Activated naive CD4-positive, alpha-beta T cell treated with anti-CD3 and anti-CD28 coated beads for 36 hours (primary cell): ENCODE data around the gene MARK3. TPM values are rescaled to one million over a fixed set of nuclear protein-coding genes. Genes with fewer than 3 reads are reported as not detected.
A peak's percentile ranks its signal among the peaks of the same experiment; 100 is the strongest.

Experiments used
- CTCF ChIA-PET: fragments of 350-600 bp; sonication (Branson Sonifier 250); formaldehyde crosslinking; loops from one replicate; lab custom pipeline; 2021; ENCODE audit warnings: antibody characterized with exemption; lab: Charles Lee
- DNase-seq: peaks from one replicate; pipeline ENCODE4 v3.0.0-alpha.2; 2020
- H3K27ac Mint-ChIP-seq: one replicate; pipeline ENCODE4 v1.8.0; 2021; ENCODE audit warnings: mild to moderate bottlenecking, mixed read lengths
- H3K27me3 Mint-ChIP-seq: one replicate; pipeline ENCODE4 v1.8.0; 2021; ENCODE audit warnings: low read depth, mixed read lengths
- H3K36me3 Mint-ChIP-seq: one replicate; pipeline ENCODE4 v1.8.0; 2021; ENCODE audit warnings: low read depth, mixed read lengths
- H3K4me1 Mint-ChIP-seq: one replicate; pipeline ENCODE4 v1.8.0; 2021; ENCODE audit warnings: low read depth, mixed read lengths
- H3K4me3 Mint-ChIP-seq: one replicate; pipeline ENCODE4 v1.8.0; 2021; ENCODE audit warnings: mild to moderate bottlenecking, moderate library complexity, mixed read lengths
- H3K9me3 Mint-ChIP-seq: one replicate; pipeline ENCODE4 v1.8.0; 2021; ENCODE audit warnings: mixed read lengths
- intact Hi-C: fragments of 100-400 bp; cut with micrococcal nuclease; formaldehyde crosslinking; loops from one replicate; pipeline ENCODE4 v1.15.1; 2023
- total RNA-seq, 2 experiments: library from RNA; stranded (reverse); gene quantifications; one replicate each; pipeline ENCODE4 v1.2.3, GENCODE V29; 2021

The MARK3 gene
- total RNA-seq, 2 experiments from 2014 or later = 62.2 to 64.7 TPM

- CTCF ChIA-PET = no interaction called here
- no peaks in the 10 kb centered on the region for H3K27me3 Mint-ChIP-seq
- H3K36me3 Mint-ChIP-seq = peaks cover 26% of the 10 kb centered on the region
- intact Hi-C loops = no loop called here
- DNase-seq = no peak
- peaks cover 17% of the 10 kb centered on the region for H3K4me1 Mint-ChIP-seq
- H3K4me3 Mint-ChIP-seq = no peak overlapping the region
- no peaks in the 10 kb centered on the region for H3K9me3 Mint-ChIP-seq
- H3K27ac Mint-ChIP-seq = peak overlapping the region; percentile 48
Observed at GRCh38 chr14:103480595-103480994, 95.4 kb downstream of the MARK3 start.

DNA sequence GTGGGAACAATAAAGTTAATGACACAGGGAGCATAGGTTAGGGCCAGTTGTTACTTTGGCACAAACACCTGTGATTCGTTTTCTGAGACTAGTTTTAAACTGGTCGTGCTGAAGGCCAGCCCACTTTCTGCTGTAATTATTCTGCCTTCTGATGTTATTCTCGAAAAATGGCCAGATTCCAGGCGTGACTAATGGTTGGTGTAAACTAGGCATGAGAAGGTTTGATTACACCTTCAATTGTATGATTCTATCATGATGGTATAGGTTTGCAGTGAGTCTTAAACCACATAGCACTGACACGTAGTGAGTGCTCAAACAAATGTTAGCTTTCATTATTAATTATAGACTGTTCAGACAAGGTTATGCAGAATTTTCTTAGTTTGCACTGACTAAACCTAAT, 98.4 kb downstream of the MARK3 start:
- Mint-ChIP-seq H3K36me3 (peaks cover 11% of the 10 kb centered on the region), H3K4me3 (no peak overlapping the region), H3K4me1 (peaks cover 17% of the 10 kb centered on the region), H3K27me3 (no peaks in the 10 kb centered on the region), H3K27ac (no peak overlapping the region), H3K9me3 (no peaks in the 10 kb centered on the region)
- intact Hi-C loops = no loop called here
- no peak for DNase-seq
- CTCF ChIA-PET = interaction anchor here (0.8 kb wide), 1 partner anchor 93 kb away, joined by 3 read pairs; no protein-coding TSS in a partner anchor

- H3K4me3 Mint-ChIP-seq = no peak overlapping the region
- CTCF ChIA-PET = no interaction called here
- no peak for DNase-seq
- intact Hi-C loops = no loop called here
- peaks cover 10% of the 10 kb centered on the region for H3K4me1 Mint-ChIP-seq
- peaks cover 11% of the 10 kb centered on the region for H3K36me3 Mint-ChIP-seq
- no peaks in the 10 kb centered on the region for H3K9me3 Mint-ChIP-seq
- no peaks in the 10 kb centered on the region for H3K27me3 Mint-ChIP-seq
- no peak overlapping the region for H3K27ac Mint-ChIP-seq
Observed at GRCh38 chr14:103485504-103485903, 100.3 kb downstream of the MARK3 start.

DNA sequence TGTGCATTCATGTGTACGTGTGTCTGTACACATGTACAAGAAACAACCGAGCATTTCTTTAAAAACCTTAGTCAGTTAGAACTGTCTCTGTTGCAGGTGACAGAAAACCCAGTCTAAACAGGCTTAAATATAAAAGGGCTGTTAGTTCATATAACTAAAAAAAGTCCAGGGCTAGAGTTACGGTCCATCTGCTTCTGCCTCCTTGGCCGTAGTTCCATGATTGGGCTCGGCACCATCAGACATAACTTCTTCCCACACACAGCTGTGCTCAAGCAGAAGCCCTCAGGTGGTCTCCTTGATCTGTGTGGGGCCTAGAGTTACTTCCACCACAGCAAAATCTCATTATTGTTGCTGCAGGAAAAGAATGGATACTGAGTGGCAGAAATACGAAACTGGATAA, 102.9 kb downstream of the MARK3 start:
- Mint-ChIP-seq H3K4me1 (no peaks in the 10 kb centered on the region), H3K4me3 (no peak overlapping the region), H3K36me3 (peaks cover 10% of the 10 kb centered on the region), H3K27me3 (no peaks in the 10 kb centered on the region), H3K9me3 (no peaks in the 10 kb centered on the region), H3K27ac (no peak overlapping the region)
- intact Hi-C loops = no loop called here
- DNase-seq = no peak
- CTCF ChIA-PET = no interaction called here

GRCh38 chr14:103488960-103489359, 103.7 kb downstream of the MARK3 start:
- Mint-ChIP-seq H3K27ac (no peak overlapping the region), H3K4me3 (no peak overlapping the region), H3K27me3 (no peaks in the 10 kb centered on the region), H3K4me1 (no peaks in the 10 kb centered on the region), H3K9me3 (no peaks in the 10 kb centered on the region), H3K36me3 (peaks cover 10% of the 10 kb centered on the region)
- intact Hi-C loops = no loop called here
- CTCF ChIA-PET = no interaction called here
- no peak for DNase-seq

DNA sequence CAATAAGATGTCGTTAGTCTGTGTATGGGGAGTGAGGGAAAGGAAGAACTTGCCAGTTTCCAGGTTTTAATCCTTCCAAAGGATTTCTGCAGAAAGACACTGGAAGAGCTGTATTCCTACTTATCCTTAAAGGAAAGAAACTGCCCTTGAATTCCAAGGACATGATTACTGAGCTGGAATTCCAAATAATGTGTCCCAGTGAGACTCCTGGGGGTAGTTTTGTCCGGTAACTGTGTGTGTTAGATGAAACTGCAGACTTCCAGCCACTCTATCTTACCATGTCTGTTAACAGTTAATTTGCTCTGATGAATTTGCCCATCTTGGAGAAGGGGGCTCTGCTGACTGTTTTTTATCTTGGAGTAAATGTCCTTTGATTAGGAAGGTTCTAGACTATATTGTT, 104.4 kb downstream of the MARK3 start:
- intact Hi-C loops = no loop called here
- no peaks in the 10 kb centered on the region for H3K27me3 Mint-ChIP-seq
- H3K9me3 Mint-ChIP-seq = no peaks in the 10 kb centered on the region
- no peak overlapping the region for H3K27ac Mint-ChIP-seq
- DNase-seq = no peak
- CTCF ChIA-PET = no interaction called here
- no peak overlapping the region for H3K4me3 Mint-ChIP-seq
- peaks cover 10% of the 10 kb centered on the region for H3K36me3 Mint-ChIP-seq
- no peaks in the 10 kb centered on the region for H3K4me1 Mint-ChIP-seq

- intact Hi-C loops = no loop called here
- H3K9me3 Mint-ChIP-seq = no peaks in the 10 kb centered on the region
- no peak overlapping the region for H3K27ac Mint-ChIP-seq
- H3K4me1 Mint-ChIP-seq = no peaks in the 10 kb centered on the region
- no peaks in the 10 kb centered on the region for H3K27me3 Mint-ChIP-seq
- CTCF ChIA-PET = no interaction called here
- peaks cover 14% of the 10 kb centered on the region for H3K36me3 Mint-ChIP-seq
- no peak overlapping the region for H3K4me3 Mint-ChIP-seq
- no peak for DNase-seq
Observed at GRCh38 chr14:103491691-103492090, 106.5 kb downstream of the MARK3 start.

DNA sequence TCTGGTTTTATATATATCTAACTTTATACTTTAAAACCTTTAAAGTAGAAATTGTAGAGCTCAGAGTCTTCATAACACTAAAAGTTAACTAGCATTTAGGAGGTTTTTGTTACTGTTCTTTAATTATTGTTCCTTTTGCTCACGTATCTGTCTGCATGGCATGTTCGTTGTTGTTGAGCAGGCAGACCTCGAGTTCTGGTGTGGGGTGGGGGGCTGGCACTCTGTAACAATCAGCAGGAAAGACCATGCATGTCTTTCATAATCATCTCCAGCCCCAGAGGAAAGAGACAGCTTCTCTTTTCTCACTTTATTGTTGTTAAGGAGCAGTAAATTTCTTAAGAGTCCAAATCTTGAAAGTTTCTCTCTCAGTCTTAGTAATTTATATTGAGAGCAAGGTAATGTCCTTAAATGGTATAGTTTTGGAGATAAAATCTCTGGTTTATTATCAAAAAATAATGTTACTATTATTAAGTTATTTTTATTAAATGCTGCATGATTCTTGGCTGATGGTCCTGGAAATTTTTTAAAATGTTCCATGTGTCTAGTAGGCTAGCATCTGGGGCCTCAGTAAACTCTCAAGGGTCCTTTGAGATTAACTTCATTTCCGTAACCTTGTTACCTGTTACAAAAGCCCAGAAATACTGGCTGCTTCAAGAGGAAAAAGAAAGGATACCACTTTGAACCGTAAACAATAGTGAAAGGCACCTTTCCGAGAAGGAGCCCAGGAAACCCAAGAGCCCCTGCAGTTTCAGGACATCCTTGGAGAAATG, 107.1 kb downstream of the MARK3 start:
- no peak for DNase-seq
- no peak overlapping the region for H3K4me3 Mint-ChIP-seq
- peaks cover 14% of the 10 kb centered on the region for H3K36me3 Mint-ChIP-seq
- H3K4me1 Mint-ChIP-seq = no peaks in the 10 kb centered on the region
- no peak overlapping the region for H3K27ac Mint-ChIP-seq
- CTCF ChIA-PET = no interaction called here
- intact Hi-C loops = no loop called here
- no peaks in the 10 kb centered on the region for H3K27me3 Mint-ChIP-seq
- no peaks in the 10 kb centered on the region for H3K9me3 Mint-ChIP-seq

DNA sequence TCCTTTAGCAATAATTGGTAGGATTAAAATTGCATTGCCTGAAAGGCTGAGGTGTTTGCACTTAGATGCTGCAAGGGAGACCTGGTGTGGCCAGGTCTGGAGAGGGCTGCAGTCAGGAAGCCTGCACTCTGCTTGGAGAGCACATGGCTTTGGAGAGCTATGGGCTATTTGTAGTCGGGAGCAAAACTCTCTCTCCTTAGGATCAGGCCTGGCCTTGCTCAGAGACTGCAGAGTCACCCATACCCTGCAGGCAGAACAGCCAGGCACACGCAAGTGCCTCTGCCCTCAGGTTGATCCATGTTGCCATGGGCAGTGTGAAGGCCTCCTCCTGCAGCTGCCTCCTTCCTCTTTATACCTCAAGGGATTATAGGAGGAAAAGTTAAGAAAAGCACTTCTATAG, 110.6 kb downstream of the MARK3 start:
- Mint-ChIP-seq H3K4me1 (peaks cover 7% of the 10 kb centered on the region), H3K9me3 (no peaks in the 10 kb centered on the region), H3K4me3 (no peak overlapping the region), H3K27ac (no peak overlapping the region), H3K36me3 (peaks cover 20% of the 10 kb centered on the region), H3K27me3 (no peaks in the 10 kb centered on the region)
- DNase-seq = no peak
- CTCF ChIA-PET = interaction anchor here (1.5 kb wide), 1 partner anchor 23 kb away, joined by 4 read pairs; no protein-coding TSS in a partner anchor
- intact Hi-C loops = no loop called here

GRCh38 chr14:103496776-103497175, 111.6 kb downstream of the MARK3 start:
- intact Hi-C loops = no loop called here
- CTCF ChIA-PET = interaction anchor here (0.6 to 1.5 kb wide), 2 partner anchors 22 to 168 kb away, joined by 3 to 4 read pairs; no protein-coding TSS in a partner anchor
- Mint-ChIP-seq H3K36me3 (peaks cover 22% of the 10 kb centered on the region), H3K4me1 (peaks cover 7% of the 10 kb centered on the region), H3K27ac (no peak overlapping the region), H3K4me3 (no peak overlapping the region), H3K27me3 (no peaks in the 10 kb centered on the region), H3K9me3 (no peaks in the 10 kb centered on the region)
- DNase-seq = no peak

GRCh38 chr14:103499709-103500108, 114.5 kb downstream of the MARK3 start:
- Mint-ChIP-seq H3K4me1 (peaks cover 7% of the 10 kb centered on the region), H3K4me3 (no peak overlapping the region), H3K36me3 (peaks cover 34% of the 10 kb centered on the region), H3K27ac (peak overlapping the region; percentile 60), H3K9me3 (no peaks in the 10 kb centered on the region), H3K27me3 (no peaks in the 10 kb centered on the region)
- CTCF ChIA-PET = interaction anchor here (0.8 to 1.6 kb wide), 8 partner anchors 10 to 178 kb away, joined by 3 to 6 read pairs (median 3); no protein-coding TSS in a partner anchor
- no peak for DNase-seq
- intact Hi-C loops = loop anchor here (5.0 kb wide), 1 partner anchor 48 kb away; no protein-coding TSS in a partner anchor

DNA sequence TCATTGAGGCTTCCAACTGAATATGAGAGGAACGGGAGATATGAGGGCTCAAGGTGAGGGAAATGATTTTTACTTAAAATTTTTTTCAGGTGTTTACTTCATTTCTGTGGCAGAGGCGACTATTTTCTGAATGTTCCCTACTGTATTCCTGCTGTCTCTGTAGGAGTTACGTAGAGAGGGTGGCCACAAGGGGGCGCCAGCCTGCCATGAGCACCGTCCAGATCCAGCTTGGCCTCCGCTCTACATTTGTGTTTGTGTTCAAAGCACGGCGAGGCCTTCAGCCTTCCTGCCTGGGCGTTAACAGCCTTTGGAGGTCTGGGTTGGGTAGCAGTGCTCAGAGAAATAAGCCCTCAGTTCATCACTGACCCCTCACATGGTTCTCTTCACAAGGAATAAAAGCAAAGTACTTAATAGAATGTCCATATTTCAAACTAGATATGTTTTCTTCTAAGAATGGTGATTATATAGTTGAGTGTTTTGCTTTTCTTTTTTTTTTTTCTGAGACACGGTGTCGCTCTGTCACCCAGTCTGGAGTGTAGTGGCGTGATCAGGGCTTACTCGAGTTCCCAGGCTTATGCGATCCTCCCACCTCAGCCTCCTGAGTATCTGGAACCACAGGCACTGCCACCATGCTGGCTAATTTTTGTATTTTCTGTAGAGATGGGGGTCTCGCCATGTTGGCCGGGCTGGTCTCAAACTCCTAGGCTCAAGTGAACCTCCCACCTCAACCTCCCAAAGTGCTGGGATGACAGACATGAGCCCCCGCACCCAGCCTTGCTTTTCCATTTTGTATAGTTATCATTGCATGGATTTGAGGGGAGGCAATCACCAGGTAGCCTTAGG, 115.2 kb downstream of the MARK3 start:
- DNase-seq = peak; percentile 86
- Mint-ChIP-seq H3K27ac (peak overlapping the region; percentile 60), H3K9me3 (no peaks in the 10 kb centered on the region), H3K4me1 (peaks cover 7% of the 10 kb centered on the region), H3K4me3 (no peak overlapping the region), H3K36me3 (peaks cover 40% of the 10 kb centered on the region), H3K27me3 (no peaks in the 10 kb centered on the region)
- intact Hi-C loops = loop anchor here (5.0 kb wide), 1 partner anchor 47 kb away; no protein-coding TSS in a partner anchor
- CTCF ChIA-PET = interaction anchor here (0.7 to 2.1 kb wide), 6 partner anchors 10 to 177 kb away, joined by 3 to 5 read pairs (median 3); no protein-coding TSS in a partner anchor
